Measurements from ENCODE around the gene PAIP2. TPM values are rescaled to one million over a fixed set of nuclear protein-coding genes. Genes with fewer than 3 reads are reported as not detected.

The PAIP2 gene
- total RNA-seq, 1 experiment from 2014 or later: 95.0 TPM

GRCh38 chr5:139378101-139378825, 36.6 kb downstream of the PAIP2 start:
- Histone ChIP-seq H3K4me3 (ENCODE audit: low read depth, low read length, poor library complexity, severe bottlenecking) (no peak overlapping the region), H3K27ac (ENCODE audit: low read depth, low read length, poor library complexity, severe bottlenecking) (no peak overlapping the region), H3K27me3 (replicated peaks; ENCODE audit: insufficient read depth, low read depth, low read length, poor library complexity) (no peaks in the 10 kb centered on the region), H3K9me3 (ENCODE audit: low read depth, low read length, poor library complexity, severe bottlenecking) (no peaks in the 10 kb centered on the region), H3K36me3 (ENCODE audit: insufficient read depth, low read length, poor library complexity, severe bottlenecking) (no peaks in the 10 kb centered on the region), H3K4me1 (ENCODE audit: insufficient read depth, low read length, poor library complexity, severe bottlenecking) (no peaks in the 10 kb centered on the region)
- no TSS peak for BruUV-seq (replicated peaks)
- POLR2A ChIA-PET (ENCODE audit: low non-redundant PET): no interaction called here
- CTCF ChIA-PET: interaction anchor here (0.5 kb wide), 1 partner anchor 51 kb away, joined by 4 read pairs; no protein-coding TSS in a partner anchor
- TF ChIP-seq CTCF (conservative IDR thresholded peaks at IDR 0.05; ENCODE audit: low read depth, low read length): no peak
- no peak for TF ChIP-seq EZH2 (IDR thresholded peaks at IDR 0.05; ENCODE audit: borderline replicate concordance, low read depth, low read length, poor library complexity, severe bottlenecking)
- no peak for DNase-seq (ENCODE audit: low spot score)
- intact Hi-C loops (cut with micrococcal nuclease; ENCODE audit: unreplicated experiment): no loop called here

- intact Hi-C loops (cut with micrococcal nuclease; ENCODE audit: unreplicated experiment): no loop called here
- DNase-seq (ENCODE audit: low spot score): no peak
- POLR2A ChIA-PET (ENCODE audit: low non-redundant PET): no interaction called here
- Histone ChIP-seq H3K9me3 (ENCODE audit: low read depth, low read length, poor library complexity, severe bottlenecking) (no peaks in the 10 kb centered on the region), H3K4me1 (ENCODE audit: insufficient read depth, low read length, poor library complexity, severe bottlenecking) (no peaks in the 10 kb centered on the region), H3K4me3 (ENCODE audit: low read depth, low read length, poor library complexity, severe bottlenecking) (no peak overlapping the region), H3K27me3 (replicated peaks; ENCODE audit: insufficient read depth, low read depth, low read length, poor library complexity) (no peaks in the 10 kb centered on the region), H3K27ac (ENCODE audit: low read depth, low read length, poor library complexity, severe bottlenecking) (no peak overlapping the region), H3K36me3 (ENCODE audit: insufficient read depth, low read length, poor library complexity, severe bottlenecking) (no peaks in the 10 kb centered on the region)
- BruUV-seq (replicated peaks): no TSS peak
- TF ChIP-seq CTCF (conservative IDR thresholded peaks at IDR 0.05; ENCODE audit: low read depth, low read length) (no peak), EZH2 (IDR thresholded peaks at IDR 0.05; ENCODE audit: borderline replicate concordance, low read depth, low read length, poor library complexity, severe bottlenecking) (no peak)
- CTCF ChIA-PET: interaction anchor here (0.5 kb wide), 1 partner anchor 52 kb away, joined by 4 read pairs; no protein-coding TSS in a partner anchor
Observed at GRCh38 chr5:139378941-139379361, 37.3 kb downstream of the PAIP2 start.

- Histone ChIP-seq H3K36me3 (ENCODE audit: insufficient read depth, low read length, poor library complexity, severe bottlenecking) (no peaks in the 10 kb centered on the region), H3K9me3 (ENCODE audit: low read depth, low read length, poor library complexity, severe bottlenecking) (no peaks in the 10 kb centered on the region), H3K4me1 (ENCODE audit: insufficient read depth, low read length, poor library complexity, severe bottlenecking) (no peaks in the 10 kb centered on the region), H3K4me3 (ENCODE audit: low read depth, low read length, poor library complexity, severe bottlenecking) (no peak overlapping the region), H3K27me3 (replicated peaks; ENCODE audit: insufficient read depth, low read depth, low read length, poor library complexity) (no peaks in the 10 kb centered on the region), H3K27ac (ENCODE audit: low read depth, low read length, poor library complexity, severe bottlenecking) (no peak overlapping the region)
- no peak for DNase-seq (ENCODE audit: low spot score)
- no TSS peak for BruUV-seq (replicated peaks)
- CTCF ChIA-PET: no interaction called here
- intact Hi-C loops (cut with micrococcal nuclease; ENCODE audit: unreplicated experiment): no loop called here
- POLR2A ChIA-PET (ENCODE audit: low non-redundant PET): no interaction called here
- TF ChIP-seq CTCF (conservative IDR thresholded peaks at IDR 0.05; ENCODE audit: low read depth, low read length): no peak
- no peak for TF ChIP-seq EZH2 (IDR thresholded peaks at IDR 0.05; ENCODE audit: borderline replicate concordance, low read depth, low read length, poor library complexity, severe bottlenecking)
Observed at GRCh38 chr5:139379626-139380449, 38.2 kb downstream of the PAIP2 start.

Measured in A673 (cell line).